Stimulated activated CD4-positive, alpha-beta T cell treated with anti-CD3 and anti-CD28 coated beads, Interleukin-15, amount 100 ng/mL, for 24 hours (primary cell): ENCODE data around the gene NCAM1.
"Not testable (repeated sequence)": the region's sequence is repeated elsewhere in the genome, so short reads cannot be mapped to it uniquely, and the experiment has no call there.

ENCODE experiments used
- DNase-seq: peaks from one replicate; pipeline ENCODE4 v3.0.0-alpha.2; 2020

The NCAM1 gene

GRCh38 chr11:113022262-113022661 is 61.0 kb downstream of the NCAM1 start:
- no peak for DNase-seq

GRCh38 chr11:113023228-113023627 is 62.0 kb downstream of the NCAM1 start:
- no peak for DNase-seq

GRCh38 chr11:113023986-113024385 is 62.8 kb downstream of the NCAM1 start:
- no peak for DNase-seq

GRCh38 chr11:113026778-113027177 is 65.6 kb downstream of the NCAM1 start:
- no peak for DNase-seq

- DNase-seq = no peak
These were observed 73.4 kb downstream of the NCAM1 start for GRCh38 chr11:113034576-113034975.

- no peak for DNase-seq
These were observed 74.5 kb downstream of the NCAM1 start for GRCh38 chr11:113035708-113036107.

- no peak for DNase-seq
These were observed 82.5 kb downstream of the NCAM1 start for GRCh38 chr11:113043698-113044097.

- DNase-seq = no peak
These were observed 83.9 kb downstream of the NCAM1 start for GRCh38 chr11:113045146-113045545.

- no peak for DNase-seq
These were observed 85.6 kb downstream of the NCAM1 start for GRCh38 chr11:113046866-113047265.

GRCh38 chr11:113048820-113049768 is 87.9 kb downstream of the NCAM1 start:
- no peak for DNase-seq

GRCh38 chr11:113053042-113053441 is 91.8 kb downstream of the NCAM1 start:
- not testable (repeated sequence) for DNase-seq

GRCh38 chr11:113057038-113057437 is 95.8 kb downstream of the NCAM1 start:
- DNase-seq = no peak

GRCh38 chr11:113059548-113059947 is 98.3 kb downstream of the NCAM1 start:
- no peak for DNase-seq

GRCh38 chr11:113065330-113065729 is 104.1 kb downstream of the NCAM1 start:
- DNase-seq = no peak

- DNase-seq = no peak
These were observed 111.1 kb downstream of the NCAM1 start for GRCh38 chr11:113072237-113072858.

- DNase-seq = no peak
These were observed 112.2 kb downstream of the NCAM1 start for GRCh38 chr11:113073290-113073953.

- DNase-seq = no peak
These were observed 114.4 kb downstream of the NCAM1 start for GRCh38 chr11:113075586-113076095.

- DNase-seq = no peak
These were observed 116.2 kb downstream of the NCAM1 start for GRCh38 chr11:113077379-113077778.

GRCh38 chr11:113082341-113082955 is 121.2 kb downstream of the NCAM1 start:
- DNase-seq = no peak

GRCh38 chr11:113083571-113083970 is 122.4 kb downstream of the NCAM1 start:
- DNase-seq = no peak

- DNase-seq = no peak
These were observed 123.1 kb downstream of the NCAM1 start for GRCh38 chr11:113084297-113084696.

GRCh38 chr11:113085446-113085845 is 124.2 kb downstream of the NCAM1 start:
- DNase-seq = no peak

- DNase-seq = no peak
These were observed 126.5 kb downstream of the NCAM1 start for GRCh38 chr11:113087706-113088105.
